ENCODE data around the gene CHDH. TPM values are rescaled to one million over a fixed set of nuclear protein-coding genes. Genes with fewer than 3 reads are reported as not detected.

The CHDH gene
- total RNA-seq, 1 donor from 2014 or later, result 1.0 TPM

DNA sequence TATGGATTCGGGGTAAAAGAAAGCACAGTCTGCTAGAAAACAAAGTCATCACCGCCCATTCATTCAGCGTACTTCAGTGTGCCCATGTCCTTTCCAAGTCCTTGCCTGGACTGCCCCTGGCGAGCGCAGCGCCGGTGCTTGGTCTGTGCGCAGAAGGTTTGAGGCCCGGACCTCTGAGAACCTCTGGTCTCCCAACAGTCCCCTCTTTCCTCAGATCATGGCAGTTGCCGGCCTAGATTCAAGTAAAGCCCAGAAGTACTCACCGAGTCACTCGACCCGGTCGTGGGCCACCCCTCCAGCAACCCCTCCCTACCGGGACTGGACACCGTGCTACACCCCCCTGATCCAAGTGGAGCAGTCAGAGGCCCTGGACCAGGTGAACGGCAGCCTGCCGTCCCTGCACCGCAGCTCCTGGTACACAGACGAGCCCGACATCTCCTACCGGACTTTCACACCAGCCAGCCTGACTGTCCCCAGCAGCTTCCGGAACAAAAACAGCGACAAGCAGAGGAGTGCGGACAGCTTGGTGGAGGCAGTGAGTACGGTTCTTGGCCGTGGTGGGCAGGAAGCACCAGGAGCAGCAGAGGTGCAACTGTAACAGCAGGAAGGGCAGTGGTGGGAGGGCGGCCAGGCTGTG, 36.3 kb downstream of the CHDH start:
- TF ChIP-seq, protein P1, sequence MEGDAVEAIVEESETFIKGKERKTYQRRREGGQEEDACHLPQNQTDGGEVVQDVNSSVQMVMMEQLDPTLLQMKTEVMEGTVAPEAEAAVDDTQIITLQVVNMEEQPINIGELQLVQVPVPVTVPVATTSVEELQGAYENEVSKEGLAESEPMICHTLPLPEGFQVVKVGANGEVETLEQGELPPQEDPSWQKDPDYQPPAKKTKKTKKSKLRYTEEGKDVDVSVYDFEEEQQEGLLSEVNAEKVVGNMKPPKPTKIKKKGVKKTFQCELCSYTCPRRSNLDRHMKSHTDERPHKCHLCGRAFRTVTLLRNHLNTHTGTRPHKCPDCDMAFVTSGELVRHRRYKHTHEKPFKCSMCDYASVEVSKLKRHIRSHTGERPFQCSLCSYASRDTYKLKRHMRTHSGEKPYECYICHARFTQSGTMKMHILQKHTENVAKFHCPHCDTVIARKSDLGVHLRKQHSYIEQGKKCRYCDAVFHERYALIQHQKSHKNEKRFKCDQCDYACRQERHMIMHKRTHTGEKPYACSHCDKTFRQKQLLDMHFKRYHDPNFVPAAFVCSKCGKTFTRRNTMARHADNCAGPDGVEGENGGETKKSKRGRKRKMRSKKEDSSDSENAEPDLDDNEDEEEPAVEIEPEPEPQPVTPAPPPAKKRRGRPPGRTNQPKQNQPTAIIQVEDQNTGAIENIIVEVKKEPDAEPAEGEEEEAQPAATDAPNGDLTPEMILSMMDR (IDR thresholded peaks at IDR 0.05; ENCODE audit: unreplicated experiment), result no peak
- Mint-ChIP-seq H3K4me1 (ENCODE audit: unreplicated experiment) (no peaks in the 10 kb centered on the region), H3K27me3 (ENCODE audit: unreplicated experiment) (peaks cover 2% of the 10 kb centered on the region), H3K27ac (ENCODE audit: unreplicated experiment) (no peak overlapping the region), H3K36me3 (ENCODE audit: low read depth, unreplicated experiment) (peaks cover 51% of the 10 kb centered on the region), H3K9me3 (ENCODE audit: unreplicated experiment) (no peaks in the 10 kb centered on the region), H3K4me3 (ENCODE audit: unreplicated experiment) (no peak overlapping the region)
- DNase-seq (ENCODE audit: low spot score), result no peak

GRCh38 chr3:53809267-53809666, 37.0 kb downstream of the CHDH start:
- Mint-ChIP-seq H3K36me3 (ENCODE audit: low read depth, unreplicated experiment) (peaks cover 55% of the 10 kb centered on the region), H3K4me1 (ENCODE audit: unreplicated experiment) (no peaks in the 10 kb centered on the region), H3K4me3 (ENCODE audit: unreplicated experiment) (no peak overlapping the region), H3K27me3 (ENCODE audit: unreplicated experiment) (peaks cover 5% of the 10 kb centered on the region), H3K27ac (ENCODE audit: unreplicated experiment) (no peak overlapping the region), H3K9me3 (ENCODE audit: unreplicated experiment) (no peaks in the 10 kb centered on the region)
- DNase-seq (ENCODE audit: low spot score), result no peak
- TF ChIP-seq, protein P1 (IDR thresholded peaks at IDR 0.05; ENCODE audit: unreplicated experiment), result no peak

DNA sequence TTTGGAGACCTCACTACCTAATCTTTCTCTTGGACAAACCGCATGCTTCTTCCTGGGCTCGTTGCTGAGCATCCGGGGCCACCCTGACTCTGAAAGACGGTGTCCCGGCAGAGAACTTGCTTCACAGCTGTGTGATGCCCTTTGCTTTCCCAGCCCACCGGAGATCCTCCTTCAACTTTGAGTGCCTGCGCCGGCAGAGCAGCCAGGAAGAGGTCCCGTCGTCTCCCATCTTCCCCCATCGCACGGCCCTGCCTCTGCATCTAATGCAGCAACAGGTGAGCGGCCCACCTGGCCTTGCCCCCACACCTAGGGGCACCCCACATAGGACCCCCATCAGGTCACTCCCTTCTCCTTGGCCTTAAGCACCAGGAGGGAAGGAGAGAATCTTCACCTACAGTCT, 37.7 kb downstream of the CHDH start:
- Mint-ChIP-seq H3K27ac (ENCODE audit: unreplicated experiment) (no peak overlapping the region), H3K4me3 (ENCODE audit: unreplicated experiment) (no peak overlapping the region), H3K27me3 (ENCODE audit: unreplicated experiment) (peaks cover 6% of the 10 kb centered on the region), H3K9me3 (ENCODE audit: unreplicated experiment) (no peaks in the 10 kb centered on the region), H3K4me1 (ENCODE audit: unreplicated experiment) (no peaks in the 10 kb centered on the region), H3K36me3 (ENCODE audit: low read depth, unreplicated experiment) (peaks cover 53% of the 10 kb centered on the region)
- TF ChIP-seq, protein P1 (IDR thresholded peaks at IDR 0.05; ENCODE audit: unreplicated experiment), result no peak
- DNase-seq (ENCODE audit: low spot score), result no peak

DNA sequence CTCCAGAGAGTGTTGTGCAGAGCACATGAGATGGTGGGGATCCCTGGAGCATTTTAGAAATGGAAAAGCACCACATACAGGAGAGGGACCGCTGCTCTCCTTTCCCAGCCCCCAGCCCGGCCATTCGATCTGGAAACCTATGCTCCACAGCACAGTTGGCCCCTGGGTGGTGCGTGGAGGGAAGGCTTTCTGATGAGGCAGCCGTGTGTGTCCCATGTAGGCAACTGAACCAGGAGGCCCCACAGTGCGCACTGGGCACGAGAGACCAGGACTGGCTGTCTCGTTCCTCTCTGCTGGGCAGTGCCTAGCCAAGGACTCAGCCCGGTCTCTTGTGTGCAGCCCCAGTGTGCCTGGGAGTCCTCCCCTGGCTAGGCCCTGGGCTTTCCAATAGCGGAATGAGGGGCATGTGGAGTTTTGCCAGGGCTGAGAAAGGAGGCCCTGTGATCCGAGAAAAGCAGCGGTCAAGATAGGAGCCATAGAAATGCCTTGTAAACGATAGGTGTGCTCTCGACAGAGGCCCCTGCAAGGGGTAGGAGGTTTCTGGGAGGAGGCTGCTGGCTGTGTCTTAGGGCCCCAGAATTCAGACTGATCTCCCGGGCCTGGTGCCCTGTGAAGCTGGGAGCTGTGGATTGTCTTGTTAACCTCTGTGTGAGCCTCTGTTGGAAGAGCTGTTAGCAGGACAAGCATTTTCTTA, 39.0 kb downstream of the CHDH start:
- Mint-ChIP-seq H3K9me3 (ENCODE audit: unreplicated experiment) (no peaks in the 10 kb centered on the region), H3K36me3 (ENCODE audit: low read depth, unreplicated experiment) (peaks cover 56% of the 10 kb centered on the region), H3K4me1 (ENCODE audit: unreplicated experiment) (no peaks in the 10 kb centered on the region), H3K27ac (ENCODE audit: unreplicated experiment) (no peak overlapping the region), H3K4me3 (ENCODE audit: unreplicated experiment) (no peak overlapping the region), H3K27me3 (ENCODE audit: unreplicated experiment) (peaks cover 6% of the 10 kb centered on the region)
- TF ChIP-seq, protein P1 (IDR thresholded peaks at IDR 0.05; ENCODE audit: unreplicated experiment), result no peak
- no peak for DNase-seq (ENCODE audit: low spot score)

All from endothelial cell (in vitro differentiated cells).